GM13976 (cell line): ENCODE measurements around the gene CAPN5.
"Not testable (repeated sequence)": the region's sequence is repeated elsewhere in the genome, so short reads cannot be mapped to it uniquely, and the experiment has no call there.

Source experiments
- DNase-seq: peaks from one replicate; pipeline ENCODE4 v3.0.0; 2012; ENCODE audit warnings: low spot score
- CTCF ChIP-seq: IDR thresholded peaks from 2 replicates; pipeline ENCODE4 v1.5.1; 2012; ENCODE audit warnings: borderline replicate concordance, mild to moderate bottlenecking; ENCODE audit not compliant: insufficient read depth; ENCODE audit errors: extremely low read depth, missing control alignments, control extremely low read depth
- in situ Hi-C: fragments of 300-500 bp; cut with MboI; formaldehyde crosslinking; loops from one replicate; pipeline ENCODE4 v1.12.0; 2022; ENCODE audit warnings: low sequenced_read_pairs, mixed read lengths, inconsistent platforms; ENCODE audit not compliant: unreplicated experiment

The CAPN5 gene

GRCh38 chr11:77094841-77095365, 28.1 kb downstream of the CAPN5 start:
- no peak for TF ChIP-seq CTCF
- in situ Hi-C loops = loop anchor here (5.0 kb wide), 1 partner anchor 38 kb away; no protein-coding TSS in a partner anchor
- no peak for DNase-seq

- DNase-seq = no peak
- no peak for TF ChIP-seq CTCF
- in situ Hi-C loops = no loop called here
Measured at GRCh38 chr11:77095551-77096490, 29.1 kb downstream of the CAPN5 start.

- in situ Hi-C loops = no loop called here
- TF ChIP-seq CTCF = no peak
- DNase-seq = no peak
Measured at GRCh38 chr11:77096591-77097019, 29.8 kb downstream of the CAPN5 start.

GRCh38 chr11:77097180-77097579, 30.4 kb downstream of the CAPN5 start:
- DNase-seq, in situ Hi-C loops: not testable (repeated sequence)

- no peak for TF ChIP-seq CTCF
- no peak for DNase-seq
- in situ Hi-C loops = no loop called here
Measured at GRCh38 chr11:77100166-77101042, 33.6 kb downstream of the CAPN5 start.

- TF ChIP-seq CTCF = no peak
- in situ Hi-C loops = no loop called here
- DNase-seq = peak; percentile 62
Measured at GRCh38 chr11:77101043-77101537, 34.3 kb downstream of the CAPN5 start.
